Stomach (tissue), 9 donors: ENCODE measurements around the gene FOXA2. TPM values are rescaled to one million over a fixed set of nuclear protein-coding genes. Genes with fewer than 3 reads are reported as not detected.

Experiments
- DNase-seq, 2 donors: peaks; one replicate each; pipeline versions ENCODE4 v3.0.0 to v3.0.0-alpha.2; 2013 to 2019
- H3K27ac ChIP-seq, 5 donors: fragments of 200-600 bp in 4 of 5; sonication (generic) in 4 of 5; one replicate each; pipeline ENCODE4 v1.5.1; 2013 to 2019; ENCODE audit warnings: mild to moderate bottlenecking in 1 of 5, moderate library complexity in 1 of 5
- H3K27me3 ChIP-seq, 3 donors: fragments of 200-600 bp; sonication (generic); one replicate each; pipeline ENCODE4 v1.5.1; 2017 to 2019; ENCODE audit warnings: mixed run types in 1 of 3
- H3K36me3 ChIP-seq, 4 donors: fragments of 200-600 bp; sonication (generic); 1 replicate in 3 of 4; 2 replicates in 1 of 4; pipeline ENCODE4 v1.5.1; 2016 to 2019
- H3K4me1 ChIP-seq, 4 donors: fragments of 200-600 bp; sonication (generic); one replicate each; pipeline ENCODE4 v1.5.1; 2016 to 2019
- H3K4me3 ChIP-seq, 4 donors: fragments of 200-600 bp; sonication (generic) in 3 of 4; one replicate each; pipeline ENCODE4 v1.5.1; 2016 to 2019; ENCODE audit warnings: mild to moderate bottlenecking in 1 of 4
- H3K9me3 ChIP-seq, 4 donors: fragments of 200-600 bp; sonication (generic); one replicate each; pipeline ENCODE4 v1.5.1; 2016 to 2019
- EP300 ChIP-seq: sonication (generic); formaldehyde crosslinking; IDR thresholded peaks from one replicate; pipeline ENCODE4 v1.6.1; 2017; ENCODE audit warnings: antibody characterized with exemption
- POLR2A ChIP-seq, 4 donors: fragments of 450-650 bp; IDR thresholded peaks; one replicate each; pipeline ENCODE4 v1.6.1; 2016; ENCODE audit warnings: antibody characterized with exemption in 4 of 4, control low read depth in 2 of 4, mild to moderate bottlenecking in 1 of 4, moderate library complexity in 1 of 4
- POLR2AphosphoS5 ChIP-seq, 3 donors: sonication (generic); formaldehyde crosslinking; IDR thresholded peaks; one replicate each; pipeline ENCODE4 v1.6.1; 2016; ENCODE audit warnings: antibody characterized with exemption in 3 of 3
- WGBS, 5 donors: extraction: QIAGEN DNeasy Blood & Tissue Kit in 3 of 5; methylation state at CpG; one replicate each; pipeline versions ENCODE4 v1.1.5 to v1.1.7; 2013 to 2018; 5-methylcytosine and 5-hydroxymethylcytosine counted together
- intact Hi-C: fragments of 100-400 bp; cut with DNase I; formaldehyde crosslinking; loops from one replicate; pipeline ENCODE4 v1.15.1; 2023; ENCODE audit warnings: low total_unique reads
- polyA plus RNA-seq, 3 donors: library from polyadenylated mRNA; stranded (reverse); fragments of 200-250 nt; gene quantifications; one replicate each; pipeline ENCODE4 v1.2.3, GENCODE V29; 2013
- total RNA-seq, 5 donors: library from RNA; depleted of rRNA; stranded (reverse); fragments of >200 nt; gene quantifications; one replicate each; pipeline versions ENCODE4 v1.1.0 to v1.2.3, GENCODE V29; 2014 to 2016
- TF ChIP-seq, protein P1 (sequence below), 7 experiments: fragments of 450-650 bp in 4 of 7; fragments of 200-600 bp in 3 of 7; sonication (generic) in 3 of 7; IDR thresholded peaks; one replicate each; pipeline ENCODE4 v1.5.1; 2016 to 2019; ENCODE audit warnings: antibody characterized with exemption in 7 of 7, control low read depth in 2 of 7, mild to moderate bottlenecking in 1 of 7
- donor health status: healthy with polysubstance abuse.
- donor health status: Bipolar disorder and iron deficiency.
- donor health status: healthy.

FOXA2 gene
- total and polyA plus RNA-seq, 8 donors: 7.5 to 62.0 (median 20.3) TPM

GRCh38 chr20:22617160-22617559 is 32.8 kb upstream of the FOXA2 start:
- WGBS, 5 donors: 27 to 50% (median 43%) methylated on average over 3 of the region's 3 CpGs
- peak; percentile 88 to 95 for DNase-seq
- Histone ChIP-seq H3K27me3 (peaks cover 0 to 5% (median 0%) of the 10 kb centered on the region in 3 donors), H3K36me3 (no peaks in the 10 kb centered on the region), H3K27ac (peak overlapping the region in 4 of 5 donors; percentile 27 to 73 (median 57)), H3K4me1 (peaks cover 0 to 40% (median 10%) of the 10 kb centered on the region in 4 donors), H3K9me3 (no peaks in the 10 kb centered on the region), H3K4me3 (no peak overlapping the region)
- intact Hi-C loops: no loop called here
- no peak for TF ChIP-seq EP300
- TF ChIP-seq POLR2AphosphoS5 (IDR thresholded peaks at IDR 0.05): peak; percentile 34 to 95 (median 92)

GRCh38 chr20:22616551-22616950 is 32.2 kb upstream of the FOXA2 start:
- intact Hi-C loops: no loop called here
- no peak for DNase-seq
- peaks cover 0 to 40% (median 10%) of the 10 kb centered on the region in 4 donors for H3K4me1 ChIP-seq
- no peaks in the 10 kb centered on the region for H3K9me3 ChIP-seq
- H3K27me3 ChIP-seq: peaks cover 0 to 5% (median 0%) of the 10 kb centered on the region in 3 donors
- H3K27ac ChIP-seq: peak overlapping the region; percentile 53 to 73 (median 58)
- H3K36me3 ChIP-seq: no peaks in the 10 kb centered on the region
- H3K4me3 ChIP-seq: no peak overlapping the region
- 31 to 40% (median 33%) methylated on average over 3 of the region's 3 CpGs for WGBS, 5 donors
- TF ChIP-seq, protein P1, sequence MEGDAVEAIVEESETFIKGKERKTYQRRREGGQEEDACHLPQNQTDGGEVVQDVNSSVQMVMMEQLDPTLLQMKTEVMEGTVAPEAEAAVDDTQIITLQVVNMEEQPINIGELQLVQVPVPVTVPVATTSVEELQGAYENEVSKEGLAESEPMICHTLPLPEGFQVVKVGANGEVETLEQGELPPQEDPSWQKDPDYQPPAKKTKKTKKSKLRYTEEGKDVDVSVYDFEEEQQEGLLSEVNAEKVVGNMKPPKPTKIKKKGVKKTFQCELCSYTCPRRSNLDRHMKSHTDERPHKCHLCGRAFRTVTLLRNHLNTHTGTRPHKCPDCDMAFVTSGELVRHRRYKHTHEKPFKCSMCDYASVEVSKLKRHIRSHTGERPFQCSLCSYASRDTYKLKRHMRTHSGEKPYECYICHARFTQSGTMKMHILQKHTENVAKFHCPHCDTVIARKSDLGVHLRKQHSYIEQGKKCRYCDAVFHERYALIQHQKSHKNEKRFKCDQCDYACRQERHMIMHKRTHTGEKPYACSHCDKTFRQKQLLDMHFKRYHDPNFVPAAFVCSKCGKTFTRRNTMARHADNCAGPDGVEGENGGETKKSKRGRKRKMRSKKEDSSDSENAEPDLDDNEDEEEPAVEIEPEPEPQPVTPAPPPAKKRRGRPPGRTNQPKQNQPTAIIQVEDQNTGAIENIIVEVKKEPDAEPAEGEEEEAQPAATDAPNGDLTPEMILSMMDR (IDR thresholded peaks at IDR 0.05): no peak
- TF ChIP-seq POLR2AphosphoS5 (IDR thresholded peaks at IDR 0.05) (no peak), POLR2A (IDR thresholded peaks at IDR 0.05) (no peak), EP300 (no peak)

DNA sequence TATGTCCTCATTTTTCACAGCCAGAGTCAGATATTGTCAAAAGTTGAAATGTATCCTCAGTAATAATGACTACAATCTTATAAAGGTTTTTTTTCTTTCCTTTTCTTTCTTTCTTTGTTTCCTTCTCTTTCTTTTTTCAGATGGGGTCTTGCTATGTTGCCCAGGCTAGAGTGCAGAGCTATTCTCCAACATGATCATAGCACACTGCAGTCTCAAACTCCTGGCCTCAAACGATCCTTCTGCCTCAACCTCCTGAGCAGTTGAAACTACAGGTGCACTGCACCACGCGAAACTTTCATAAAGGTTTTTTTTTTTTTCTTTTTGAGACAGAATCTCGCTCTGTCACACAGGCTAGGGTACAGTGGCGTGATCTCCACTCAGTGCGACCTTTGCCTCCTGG is 31.1 kb upstream of the FOXA2 start:
- 84 to 90% (median 88%) methylated on average over 6 of the region's 6 CpGs for WGBS, 5 donors
- DNase-seq: no peak
- H3K4me3 ChIP-seq: no peak overlapping the region
- H3K27me3 ChIP-seq: peaks cover 0 to 5% (median 0%) of the 10 kb centered on the region in 3 donors
- H3K27ac ChIP-seq: peak overlapping the region in 2 of 5 donors; percentile 0 to 61
- H3K4me1 ChIP-seq: peaks cover 0 to 35% (median 7%) of the 10 kb centered on the region in 4 donors
- intact Hi-C loops: no loop called here
- H3K36me3 ChIP-seq: no peaks in the 10 kb centered on the region
- TF ChIP-seq, protein P1 (IDR thresholded peaks at IDR 0.05): no peak
- TF ChIP-seq POLR2A (IDR thresholded peaks at IDR 0.05) (no peak), EP300 (no peak), POLR2AphosphoS5 (IDR thresholded peaks at IDR 0.05) (no peak)
- H3K9me3 ChIP-seq: no peaks in the 10 kb centered on the region

- peak in 1 of 2 donors; percentile 33 for DNase-seq
- TF ChIP-seq POLR2A (IDR thresholded peaks at IDR 0.05): no peak
- TF ChIP-seq EP300: no peak
- TF ChIP-seq POLR2AphosphoS5 (IDR thresholded peaks at IDR 0.05): peak in 1 of 3 donors; percentile 46
- peak overlapping the region in 3 of 5 donors; percentile 47 to 65 (median 61) for H3K27ac ChIP-seq
- H3K36me3 ChIP-seq: no peaks in the 10 kb centered on the region
- H3K9me3 ChIP-seq: no peaks in the 10 kb centered on the region
- peaks cover 0 to 6% (median 0%) of the 10 kb centered on the region in 4 donors for H3K4me1 ChIP-seq
- no peak overlapping the region for H3K4me3 ChIP-seq
- intact Hi-C loops: no loop called here
- H3K27me3 ChIP-seq: peaks cover 0 to 5% (median 0%) of the 10 kb centered on the region in 3 donors
These were observed 27.3 kb upstream of the FOXA2 start for GRCh38 chr20:22611636-22612035.

- Histone ChIP-seq H3K27ac (no peak overlapping the region), H3K4me3 (no peak overlapping the region), H3K4me1 (no peaks in the 10 kb centered on the region), H3K36me3 (no peaks in the 10 kb centered on the region), H3K9me3 (no peaks in the 10 kb centered on the region), H3K27me3 (no peaks in the 10 kb centered on the region)
- WGBS, 5 donors: 38 to 61% (median 42%) methylated on average over 2 of the region's 2 CpGs
- intact Hi-C loops: no loop called here
- no peak for DNase-seq
- TF ChIP-seq POLR2AphosphoS5 (IDR thresholded peaks at IDR 0.05): no peak
- TF ChIP-seq POLR2A (IDR thresholded peaks at IDR 0.05): no peak
- TF ChIP-seq, protein P1 (IDR thresholded peaks at IDR 0.05): no peak
These were observed 23.3 kb upstream of the FOXA2 start for GRCh38 chr20:22607695-22608094.
